MM.1S (cell line): ENCODE results near the gene TARS3.

Experiments used
- EZH2 ChIP-seq: fragments of 300-600 bp; sonication (generic); optimal IDR thresholded peaks from 2 replicates; pipeline ENCODE3; 2017; ENCODE audit warnings: low read depth, mild to moderate bottlenecking, antibody characterized with exemption, low read length, mixed read lengths
- TF ChIP-seq, protein P1 (sequence below): fragments of 300-600 bp; sonication (generic); IDR thresholded peaks from 2 replicates; pipeline ENCODE4 v1.5.1; 2016; ENCODE audit warnings: antibody characterized with exemption, low read length, mixed read lengths

DNA sequence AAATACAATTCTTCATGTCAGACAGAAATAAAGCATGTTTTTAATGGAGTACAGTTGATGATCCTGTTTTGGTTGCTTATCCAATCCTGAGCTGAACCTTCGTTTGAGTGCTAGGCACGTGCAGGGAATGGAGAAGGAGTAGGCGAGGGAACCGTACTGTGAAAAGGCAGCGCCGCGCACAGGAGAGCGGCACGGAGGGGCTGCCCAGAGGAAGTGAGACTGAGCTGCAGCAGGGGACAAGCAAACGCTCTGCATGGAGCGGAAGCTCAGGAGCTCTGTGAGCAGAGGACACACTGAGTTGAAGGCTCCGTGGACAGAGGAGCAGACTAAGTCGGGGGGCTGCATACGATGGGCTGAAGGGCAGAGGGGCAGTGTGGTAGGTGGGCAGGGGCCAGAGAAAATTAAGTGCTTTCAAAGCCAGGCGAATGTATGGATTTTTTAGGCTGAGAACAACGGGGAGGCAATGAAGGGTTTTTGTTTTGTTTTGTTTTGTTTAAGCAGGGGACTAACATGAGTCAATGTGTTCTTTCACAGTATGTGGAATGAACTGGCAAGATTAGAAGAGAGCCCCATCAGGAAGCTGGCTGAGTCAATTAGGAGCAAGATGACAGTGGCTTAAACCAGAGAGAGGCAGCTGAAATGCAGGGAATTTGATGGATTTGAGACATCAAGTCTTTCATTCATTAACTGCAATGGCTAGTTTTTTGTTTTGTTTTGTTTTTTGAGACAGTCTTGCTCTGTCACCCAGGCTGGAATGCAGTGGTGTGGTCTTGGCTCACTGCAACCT, 48.3 kb downstream of the TARS3 start:
- TF ChIP-seq, protein P1, sequence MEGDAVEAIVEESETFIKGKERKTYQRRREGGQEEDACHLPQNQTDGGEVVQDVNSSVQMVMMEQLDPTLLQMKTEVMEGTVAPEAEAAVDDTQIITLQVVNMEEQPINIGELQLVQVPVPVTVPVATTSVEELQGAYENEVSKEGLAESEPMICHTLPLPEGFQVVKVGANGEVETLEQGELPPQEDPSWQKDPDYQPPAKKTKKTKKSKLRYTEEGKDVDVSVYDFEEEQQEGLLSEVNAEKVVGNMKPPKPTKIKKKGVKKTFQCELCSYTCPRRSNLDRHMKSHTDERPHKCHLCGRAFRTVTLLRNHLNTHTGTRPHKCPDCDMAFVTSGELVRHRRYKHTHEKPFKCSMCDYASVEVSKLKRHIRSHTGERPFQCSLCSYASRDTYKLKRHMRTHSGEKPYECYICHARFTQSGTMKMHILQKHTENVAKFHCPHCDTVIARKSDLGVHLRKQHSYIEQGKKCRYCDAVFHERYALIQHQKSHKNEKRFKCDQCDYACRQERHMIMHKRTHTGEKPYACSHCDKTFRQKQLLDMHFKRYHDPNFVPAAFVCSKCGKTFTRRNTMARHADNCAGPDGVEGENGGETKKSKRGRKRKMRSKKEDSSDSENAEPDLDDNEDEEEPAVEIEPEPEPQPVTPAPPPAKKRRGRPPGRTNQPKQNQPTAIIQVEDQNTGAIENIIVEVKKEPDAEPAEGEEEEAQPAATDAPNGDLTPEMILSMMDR, result no peak
- TF ChIP-seq EZH2, result no peak
